Small intestine (tissue), 7 donors: ENCODE data around the gene GPR34. TPM values are rescaled to one million over a fixed set of nuclear protein-coding genes. Genes with fewer than 3 reads are reported as not detected.
A peak's percentile ranks its signal among the peaks of the same experiment; 100 is the strongest.

Experiments
- DNase-seq, 2 donors: peaks; one replicate each; pipeline versions ENCODE4 v3.0.0 to v3.0.0-alpha.2; 2013
- FAIRE-seq: peaks from 2 replicates; lab custom pipeline; 2012; peaks lifted over from hg19 to GRCh38; lab: Jason Lieb, UNC
- H3K27ac ChIP-seq, 3 donors: one replicate each; pipeline ENCODE4 v1.5.1; 2013; ENCODE audit warnings: low read length in 2 of 3, mild to moderate bottlenecking in 2 of 3, control low read depth in 1 of 3, inconsistent platforms in 1 of 3, low read depth in 1 of 3, moderate library complexity in 1 of 3
- H3K27me3 ChIP-seq, 3 donors: one replicate each; pipeline ENCODE4 v1.6.1; 2013; ENCODE audit warnings: low read length in 3 of 3, inconsistent platforms in 1 of 3; ENCODE audit not compliant: control insufficient read depth in 3 of 3, insufficient read depth in 3 of 3
- H3K36me3 ChIP-seq, 3 donors: one replicate each; pipeline ENCODE4 v1.6.1; 2013; ENCODE audit warnings: low read length in 3 of 3, inconsistent platforms in 1 of 3, low read depth in 1 of 3, mild to moderate bottlenecking in 1 of 3, moderate library complexity in 1 of 3; ENCODE audit not compliant: control insufficient read depth in 3 of 3, insufficient read depth in 2 of 3
- H3K4me1 ChIP-seq, 3 donors: one replicate each; pipeline ENCODE4 v1.6.1; 2013; ENCODE audit warnings: low read length in 2 of 3, inconsistent platforms in 1 of 3, low read depth in 1 of 3, mild to moderate bottlenecking in 1 of 3, moderate library complexity in 1 of 3; ENCODE audit not compliant: control insufficient read depth in 3 of 3, insufficient read depth in 2 of 3
- H3K4me3 ChIP-seq, 3 donors: one replicate each; pipeline ENCODE4 v1.5.1; 2013; ENCODE audit warnings: low read length in 3 of 3, control low read depth in 1 of 3, inconsistent platforms in 1 of 3, low read depth in 1 of 3, mild to moderate bottlenecking in 1 of 3, moderate library complexity in 1 of 3
- H3K9me3 ChIP-seq, 2 donors: one replicate each; pipeline ENCODE4 v1.6.1; 2013; ENCODE audit warnings: low read depth in 1 of 2, low read length in 1 of 2; ENCODE audit not compliant: control insufficient read depth in 2 of 2, insufficient read depth in 1 of 2
- whole genome bisulfite sequencing, 3 donors: extraction: QIAGEN DNeasy Blood & Tissue Kit; methylation state at CpG; one replicate each; pipeline ENCODE4 v1.1.7; 2013; 5-methylcytosine and 5-hydroxymethylcytosine counted together
- polyA plus RNA-seq, 4 donors: library from polyadenylated mRNA; stranded (reverse) in 3 of 4; unstranded in 1 of 4; fragments of 200-250 nt in 3 of 4; fragments of 120-200 nt in 1 of 4; gene quantifications; one replicate each; pipeline versions ENCODE4 v1.2.1 to v1.2.3, GENCODE V29; 2013
- donor health status: healthy with polysubstance abuse.
- donor health status: control.
- donor health status: control.
- donor health status: Bipolar disorder and iron deficiency.
- donor health status: healthy.

Gene GPR34
- polyA plus RNA-seq, 4 donors = 0.45 to 10.1 (median 6.8) TPM

DNA sequence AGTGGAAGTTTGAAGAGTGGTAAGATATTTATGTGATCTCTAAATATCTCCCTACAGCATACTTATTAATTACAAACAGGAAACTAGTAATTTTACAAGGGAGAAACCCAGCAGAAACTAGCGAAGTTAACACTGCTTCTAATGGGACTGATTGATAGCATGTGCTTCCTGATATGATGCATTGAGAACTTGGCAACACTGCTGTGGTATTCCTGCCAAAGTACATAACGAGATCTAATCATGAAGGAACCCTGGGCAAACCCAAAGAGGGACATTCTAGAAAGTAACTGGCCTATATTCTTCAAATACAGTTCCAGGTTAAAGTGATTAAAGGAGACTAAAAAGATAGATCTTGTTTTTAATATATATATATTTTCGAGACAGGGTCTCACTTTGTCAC, 4.6 kb upstream of the GPR34 start:
- Histone ChIP-seq H3K27ac (no peak overlapping the region), H3K27me3 (no peaks in the 10 kb centered on the region), H3K9me3 (no peaks in the 10 kb centered on the region), H3K36me3 (peaks cover 0 to 9% (median 0%) of the 10 kb centered on the region in 3 donors), H3K4me1 (no peaks in the 10 kb centered on the region), H3K4me3 (no peak overlapping the region)
- WGBS, 3 donors = 16 to 38% (median 33%) methylated on average over 3 of the region's 3 CpGs
- DNase-seq (peak in 1 of 2 donors; percentile 37), FAIRE-seq (no peak)

GRCh38 chrX:41684940-41685339, 3.8 kb upstream of the GPR34 start:
- H3K4me1 ChIP-seq = no peaks in the 10 kb centered on the region
- WGBS, 3 donors = 69 to 86% (median 76%) methylated on average over 2 of the region's 2 CpGs
- H3K27ac ChIP-seq = no peak overlapping the region
- H3K9me3 ChIP-seq = no peaks in the 10 kb centered on the region
- DNase-seq = no peak
- no peaks in the 10 kb centered on the region for H3K27me3 ChIP-seq
- H3K4me3 ChIP-seq = no peak overlapping the region
- FAIRE-seq = no peak
- H3K36me3 ChIP-seq = peaks cover 0 to 9% (median 0%) of the 10 kb centered on the region in 3 donors

- no peak overlapping the region for H3K27ac ChIP-seq
- no peaks in the 10 kb centered on the region for H3K4me1 ChIP-seq
- H3K36me3 ChIP-seq = peaks cover 0 to 9% (median 0%) of the 10 kb centered on the region in 3 donors
- 68 to 80% (median 78%) methylated on average over 4 of the region's 4 CpGs for WGBS, 3 donors
- no peaks in the 10 kb centered on the region for H3K27me3 ChIP-seq
- DNase-seq (no peak), FAIRE-seq (peak; percentile 93)
- no peaks in the 10 kb centered on the region for H3K9me3 ChIP-seq
- no peak overlapping the region for H3K4me3 ChIP-seq
These were observed 2.0 kb upstream of the GPR34 start for GRCh38 chrX:41686788-41687187.

DNA sequence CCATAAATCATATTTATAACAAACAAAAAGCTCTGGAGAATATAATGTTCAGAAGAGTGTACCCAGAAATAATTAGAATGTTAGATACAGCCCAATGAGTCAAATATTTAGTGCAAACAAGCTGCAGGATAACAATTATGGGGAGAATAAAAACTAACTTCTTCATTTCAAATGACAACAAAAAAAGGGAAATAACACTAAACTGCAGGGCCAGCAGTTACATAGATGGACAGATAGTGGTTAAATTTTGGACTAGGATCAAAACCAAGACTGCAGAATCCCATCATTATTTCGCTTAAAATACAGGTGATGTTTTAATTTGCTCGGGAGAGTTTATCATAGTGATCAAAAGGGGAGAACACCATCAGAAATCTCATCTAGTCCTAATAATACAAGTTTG, 617 bp upstream of the GPR34 start:
- Histone ChIP-seq H3K4me1 (no peaks in the 10 kb centered on the region), H3K27me3 (no peaks in the 10 kb centered on the region), H3K9me3 (no peaks in the 10 kb centered on the region), H3K27ac (no peak overlapping the region), H3K36me3 (peaks cover 0 to 9% (median 0%) of the 10 kb centered on the region in 3 donors), H3K4me3 (no peak overlapping the region)
- WGBS, 3 donors = 70 to 92% (median 73%) methylated on average over 2 of the region's 2 CpGs
- FAIRE-seq (no peak), DNase-seq (no peak)

GRCh38 chrX:41689711-41690110, 938 bp downstream of the GPR34 start:
- H3K4me3 ChIP-seq = peak overlapping the region in 1 of 3 donors; percentile 36

GRCh38 chrX:41692162-41692749, 3.5 kb downstream of the GPR34 start:
- peak overlapping the region in 1 of 3 donors; percentile 2 for H3K4me3 ChIP-seq
- H3K27ac ChIP-seq = peak overlapping the region in 1 of 3 donors; percentile 45
- FAIRE-seq (no peak), DNase-seq (no peak)
- WGBS, 3 donors = 41 to 79% (median 71%) methylated on average over 1 of the region's 1 CpG
- H3K4me1 ChIP-seq = no peaks in the 10 kb centered on the region
- H3K9me3 ChIP-seq = no peaks in the 10 kb centered on the region
- H3K27me3 ChIP-seq = no peaks in the 10 kb centered on the region
- no peaks in the 10 kb centered on the region for H3K36me3 ChIP-seq

More at GRCh38 chrX:41689711-41690110, 938 bp downstream of the GPR34 start:
- 71 to 88% (median 80%) methylated on average over 3 of the region's 3 CpGs for WGBS, 3 donors
- H3K36me3 ChIP-seq = peaks cover 0 to 7% (median 0%) of the 10 kb centered on the region in 3 donors
- FAIRE-seq = no peak
- H3K27ac ChIP-seq = no peak overlapping the region
- H3K27me3 ChIP-seq = no peaks in the 10 kb centered on the region
- DNase-seq = no peak
- no peaks in the 10 kb centered on the region for H3K9me3 ChIP-seq
- no peaks in the 10 kb centered on the region for H3K4me1 ChIP-seq

DNA sequence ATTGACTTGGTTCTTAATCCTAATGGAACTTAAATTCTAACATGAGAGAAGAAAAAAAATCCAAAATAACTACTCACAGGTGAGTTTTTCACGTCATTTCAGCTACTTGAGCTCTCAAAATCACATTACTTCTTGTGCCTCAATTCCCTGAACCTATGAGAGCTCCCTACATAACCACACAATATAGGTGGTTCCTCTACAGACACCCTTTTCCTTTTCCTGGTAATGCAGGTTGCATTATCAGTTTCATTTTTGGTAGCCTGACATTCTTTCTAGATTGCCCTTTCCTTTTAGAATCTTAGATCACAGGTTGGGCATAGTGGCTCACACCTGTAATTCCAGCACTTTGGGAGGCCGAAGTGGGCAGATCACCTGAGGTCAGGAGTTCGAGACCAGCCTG, 4.3 kb downstream of the GPR34 start:
- H3K27ac ChIP-seq = no peak overlapping the region
- DNase-seq (no peak), FAIRE-seq (no peak)
- H3K9me3 ChIP-seq = no peaks in the 10 kb centered on the region
- no peaks in the 10 kb centered on the region for H3K27me3 ChIP-seq
- no peaks in the 10 kb centered on the region for H3K4me1 ChIP-seq
- H3K4me3 ChIP-seq = no peak overlapping the region
- no peaks in the 10 kb centered on the region for H3K36me3 ChIP-seq
- WGBS, 3 donors = 63 to 77% (median 76%) methylated on average over 3 of the region's 3 CpGs

- no peak overlapping the region for H3K4me3 ChIP-seq
- no peaks in the 10 kb centered on the region for H3K4me1 ChIP-seq
- no peaks in the 10 kb centered on the region for H3K9me3 ChIP-seq
- FAIRE-seq (no peak), DNase-seq (peak in 1 of 2 donors; percentile 42)
- no peaks in the 10 kb centered on the region for H3K27me3 ChIP-seq
- H3K27ac ChIP-seq = no peak overlapping the region
- 79 to 84% (median 81%) methylated on average over 7 of the region's 7 CpGs for WGBS, 3 donors
- no peaks in the 10 kb centered on the region for H3K36me3 ChIP-seq
These were observed 6.7 kb downstream of the GPR34 start for GRCh38 chrX:41695426-41695825.

GRCh38 chrX:41703574-41704029, 14.8 kb downstream of the GPR34 start:
- Histone ChIP-seq H3K4me3 (no peak overlapping the region), H3K27me3 (no peaks in the 10 kb centered on the region), H3K27ac (no peak overlapping the region), H3K9me3 (no peaks in the 10 kb centered on the region), H3K4me1 (no peaks in the 10 kb centered on the region), H3K36me3 (peaks cover 0 to 2% (median 0%) of the 10 kb centered on the region in 3 donors)
- no peak for DNase-seq
- FAIRE-seq = no peak
